Osteoblast (primary cell): Measurements from ENCODE around the gene CIAO3. TPM values are rescaled to one million over a fixed set of nuclear protein-coding genes. Genes with fewer than 3 reads are reported as not detected.

ENCODE experiments used
- DNase-seq: peaks from one replicate; pipeline ENCODE4 v3.0.0; 2011; ENCODE audit warnings: low spot score, mixed read lengths; ENCODE audit not compliant: insufficient read length; ENCODE audit errors: missing footprints
- H2AFZ ChIP-seq: 2 replicates; pipeline ENCODE4 v1.6.0; 2011; ENCODE audit warnings: mild to moderate bottlenecking, low read length
- H3K27ac ChIP-seq: 2 replicates; pipeline ENCODE4 v1.5.1; 2011; ENCODE audit warnings: mild to moderate bottlenecking, low read depth, low read length, moderate library complexity
- H3K27me3 ChIP-seq: 2 replicates; pipeline ENCODE4 v1.6.0; 2012; ENCODE audit warnings: mild to moderate bottlenecking, control low read depth, inconsistent platforms, low read length, moderate library complexity; ENCODE audit not compliant: insufficient read depth
- H3K36me3 ChIP-seq: 2 replicates; pipeline ENCODE4 v1.5.1; 2011; ENCODE audit warnings: mild to moderate bottlenecking, low read length, control low read depth, moderate library complexity; ENCODE audit not compliant: insufficient read depth
- H3K4me1 ChIP-seq: 2 replicates; pipeline ENCODE4 v1.5.1; 2011; ENCODE audit warnings: mild to moderate bottlenecking, low read length, control low read depth, moderate library complexity; ENCODE audit not compliant: insufficient read depth
- H3K4me2 ChIP-seq: 2 replicates; pipeline ENCODE4 v1.6.0; 2011; ENCODE audit warnings: mild to moderate bottlenecking, low read length; ENCODE audit not compliant: insufficient read depth
- H3K4me3 ChIP-seq: fragments of 200-600 bp; sonication (generic); 3 replicates; pipeline ENCODE4 v1.5.1; 2012; ENCODE audit warnings: mild to moderate bottlenecking, low read length, inconsistent platforms; ENCODE audit not compliant: insufficient read depth
- H3K79me2 ChIP-seq: 2 replicates; pipeline ENCODE4 v1.6.0; 2012; ENCODE audit warnings: mild to moderate bottlenecking, low read length, control low read depth, inconsistent platforms; ENCODE audit not compliant: insufficient read depth
- H3K9me3 ChIP-seq: 2 replicates; pipeline ENCODE4 v1.5.1; 2011; ENCODE audit warnings: low read depth, low read length, control low read depth
- H4K20me1 ChIP-seq: 2 replicates; pipeline ENCODE4 v1.6.0; 2012; ENCODE audit warnings: mild to moderate bottlenecking, low read length, control low read depth; ENCODE audit not compliant: insufficient read depth
- total RNA-seq: library from RNA; depleted of rRNA; stranded (reverse); fragments of >200 nt; gene quantifications from 2 replicates; pipeline ENCODE4 v1.2.3, GENCODE V29; 2012
- TF ChIP-seq, protein P1 (sequence below): IDR thresholded peaks from 2 replicates; pipeline ENCODE4 v1.5.1; 2011; ENCODE audit warnings: mild to moderate bottlenecking, low read depth, low read length, moderate library complexity; ENCODE audit errors: extremely low read depth

CIAO3 gene
- total RNA-seq, 1 donor = 32.2 TPM

DNA sequence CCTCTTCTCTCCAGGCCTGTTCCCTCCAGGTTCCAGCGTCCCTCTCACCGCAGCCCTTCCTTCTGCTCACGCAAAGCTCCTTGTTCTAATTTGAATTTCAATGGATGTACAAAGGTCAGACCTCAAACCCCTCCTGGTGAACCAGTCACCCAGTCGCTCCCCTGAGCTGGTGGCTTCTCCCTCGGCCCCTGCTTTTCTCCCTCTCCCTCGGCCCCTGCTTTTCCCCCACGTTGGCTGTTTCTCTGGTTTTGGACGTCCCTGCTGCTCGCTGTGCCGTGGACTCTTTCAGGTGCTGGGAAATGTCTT is 11.2 kb upstream of the CIAO3 start:
- Histone ChIP-seq H3K79me2 (no peaks in the 10 kb centered on the region), H2AFZ (no peak overlapping the region), H3K4me2 (no peak overlapping the region), H3K9me3 (no peaks in the 10 kb centered on the region), H3K27ac (no peak overlapping the region), H3K36me3 (no peaks in the 10 kb centered on the region), H3K4me1 (no peaks in the 10 kb centered on the region), H4K20me1 (no peaks in the 10 kb centered on the region), H3K4me3 (no peak overlapping the region), H3K27me3 (peaks cover 12% of the 10 kb centered on the region)
- no peak for DNase-seq
- TF ChIP-seq, protein P1, sequence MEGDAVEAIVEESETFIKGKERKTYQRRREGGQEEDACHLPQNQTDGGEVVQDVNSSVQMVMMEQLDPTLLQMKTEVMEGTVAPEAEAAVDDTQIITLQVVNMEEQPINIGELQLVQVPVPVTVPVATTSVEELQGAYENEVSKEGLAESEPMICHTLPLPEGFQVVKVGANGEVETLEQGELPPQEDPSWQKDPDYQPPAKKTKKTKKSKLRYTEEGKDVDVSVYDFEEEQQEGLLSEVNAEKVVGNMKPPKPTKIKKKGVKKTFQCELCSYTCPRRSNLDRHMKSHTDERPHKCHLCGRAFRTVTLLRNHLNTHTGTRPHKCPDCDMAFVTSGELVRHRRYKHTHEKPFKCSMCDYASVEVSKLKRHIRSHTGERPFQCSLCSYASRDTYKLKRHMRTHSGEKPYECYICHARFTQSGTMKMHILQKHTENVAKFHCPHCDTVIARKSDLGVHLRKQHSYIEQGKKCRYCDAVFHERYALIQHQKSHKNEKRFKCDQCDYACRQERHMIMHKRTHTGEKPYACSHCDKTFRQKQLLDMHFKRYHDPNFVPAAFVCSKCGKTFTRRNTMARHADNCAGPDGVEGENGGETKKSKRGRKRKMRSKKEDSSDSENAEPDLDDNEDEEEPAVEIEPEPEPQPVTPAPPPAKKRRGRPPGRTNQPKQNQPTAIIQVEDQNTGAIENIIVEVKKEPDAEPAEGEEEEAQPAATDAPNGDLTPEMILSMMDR = no peak

DNA sequence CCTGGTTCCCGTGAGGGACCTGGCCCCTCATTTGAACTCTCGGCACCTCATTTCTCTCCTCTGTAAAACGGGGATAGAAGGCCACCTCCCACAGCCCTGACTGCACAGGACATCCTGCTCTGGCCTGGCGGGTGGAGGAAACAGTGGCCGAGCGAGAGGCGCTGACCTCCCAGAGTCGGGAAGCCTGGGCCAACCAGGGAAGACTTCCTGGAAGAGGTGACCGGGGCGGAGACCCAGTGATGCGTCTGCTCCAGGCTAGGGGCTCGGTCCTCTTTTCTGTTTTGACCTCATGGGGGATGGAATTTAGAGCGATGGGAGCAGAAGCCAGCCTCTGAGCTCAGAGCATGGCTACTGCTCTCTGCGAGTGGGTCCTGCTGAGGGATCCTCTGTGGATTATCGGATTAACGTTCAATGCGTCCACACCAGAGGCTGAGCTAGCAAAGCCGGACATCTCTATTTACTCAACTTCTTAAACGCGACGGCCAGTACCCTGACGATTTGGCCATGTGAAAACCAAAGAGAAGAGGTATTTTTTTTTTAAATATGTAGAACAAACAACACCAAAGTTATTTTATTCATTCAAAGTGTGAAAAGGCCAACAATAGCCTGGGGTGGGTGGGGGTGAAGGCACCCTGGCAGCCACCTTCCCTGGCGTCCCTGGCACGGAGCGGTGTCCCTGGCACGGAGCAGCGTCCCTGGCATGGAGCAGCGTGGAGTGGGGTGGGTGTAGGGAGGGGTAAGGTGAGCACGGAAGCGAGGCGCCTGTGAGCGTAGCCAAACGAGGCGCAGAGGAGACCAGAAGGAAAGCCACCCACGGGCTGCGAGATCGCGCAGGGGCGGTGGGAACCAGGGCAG is 10.6 kb upstream of the CIAO3 start:
- H3K4me3 ChIP-seq = no peak overlapping the region
- no peaks in the 10 kb centered on the region for H3K36me3 ChIP-seq
- TF ChIP-seq, protein P1 = no peak
- no peak overlapping the region for H3K4me2 ChIP-seq
- no peak overlapping the region for H2AFZ ChIP-seq
- peaks cover 12% of the 10 kb centered on the region for H3K27me3 ChIP-seq
- no peaks in the 10 kb centered on the region for H3K79me2 ChIP-seq
- no peak for DNase-seq
- H4K20me1 ChIP-seq = no peaks in the 10 kb centered on the region
- no peaks in the 10 kb centered on the region for H3K4me1 ChIP-seq
- H3K9me3 ChIP-seq = no peaks in the 10 kb centered on the region
- no peak overlapping the region for H3K27ac ChIP-seq

DNA sequence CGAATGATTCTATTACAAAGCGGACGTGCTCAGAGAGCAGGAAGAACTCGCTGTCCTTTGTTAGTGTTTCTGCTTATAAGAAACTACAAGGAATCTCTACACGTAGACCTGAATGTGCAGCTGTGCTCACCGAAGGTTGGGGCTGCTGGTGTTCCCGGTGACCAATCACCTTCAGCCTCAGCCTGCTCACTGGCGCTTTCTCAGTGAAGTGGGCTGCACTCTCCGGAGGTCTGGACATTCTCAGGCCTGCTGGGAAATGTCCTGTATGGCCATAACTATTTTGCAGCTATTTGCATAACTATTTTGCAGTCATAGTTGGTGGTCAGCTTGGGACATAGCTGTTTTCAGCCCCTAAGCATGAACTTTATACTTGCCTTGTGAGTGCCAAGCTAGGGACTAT is 9.7 kb upstream of the CIAO3 start:
- TF ChIP-seq, protein P1 = no peak
- no peaks in the 10 kb centered on the region for H3K4me1 ChIP-seq
- no peak for DNase-seq
- no peaks in the 10 kb centered on the region for H3K36me3 ChIP-seq
- H3K9me3 ChIP-seq = no peaks in the 10 kb centered on the region
- peaks cover 12% of the 10 kb centered on the region for H3K27me3 ChIP-seq
- no peak overlapping the region for H3K4me2 ChIP-seq
- H2AFZ ChIP-seq = no peak overlapping the region
- H3K79me2 ChIP-seq = no peaks in the 10 kb centered on the region
- H3K4me3 ChIP-seq = no peak overlapping the region
- H3K27ac ChIP-seq = no peak overlapping the region
- no peaks in the 10 kb centered on the region for H4K20me1 ChIP-seq

DNA sequence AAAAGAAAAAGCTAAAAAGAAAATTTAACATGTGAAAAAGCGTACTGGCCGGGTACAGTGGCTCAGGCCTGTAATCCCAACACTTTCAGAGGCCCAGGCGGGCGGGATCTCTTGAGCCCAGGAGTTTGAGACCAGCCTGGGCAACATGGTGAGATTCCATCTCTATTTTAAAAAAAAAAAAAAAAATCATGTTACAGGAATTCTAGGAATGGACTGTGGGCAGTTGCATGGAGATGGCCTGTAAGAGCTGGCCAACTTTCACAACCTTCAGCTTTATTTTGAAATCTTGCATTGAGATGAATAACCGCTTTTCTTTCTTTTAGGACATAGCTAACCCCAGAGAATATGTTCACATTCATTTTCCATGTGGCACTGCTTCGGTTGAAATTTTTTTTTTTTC is 8.2 kb upstream of the CIAO3 start:
- no peak overlapping the region for H3K4me3 ChIP-seq
- H3K4me1 ChIP-seq = no peaks in the 10 kb centered on the region
- H2AFZ ChIP-seq = no peak overlapping the region
- H3K79me2 ChIP-seq = no peaks in the 10 kb centered on the region
- no peak overlapping the region for H3K27ac ChIP-seq
- TF ChIP-seq, protein P1 = no peak
- peak; percentile 97 for DNase-seq
- peaks cover 12% of the 10 kb centered on the region for H3K27me3 ChIP-seq
- no peaks in the 10 kb centered on the region for H3K9me3 ChIP-seq
- no peaks in the 10 kb centered on the region for H4K20me1 ChIP-seq
- H3K36me3 ChIP-seq = no peaks in the 10 kb centered on the region
- H3K4me2 ChIP-seq = peak overlapping the region; percentile 39
